Ramos (cell line): ENCODE results near the gene CDK4.

Experiments
- in situ Hi-C: fragments of 300-500 bp; cut with MboI; formaldehyde crosslinking; loops from one replicate; pipeline ENCODE4 v1.14.3; 2022; ENCODE audit warnings: low sequenced_read_pairs; ENCODE audit not compliant: unreplicated experiment

Gene CDK4

GRCh38 chr12:57772429-57773322 lies 20.6 kb upstream of the CDK4 start, which contains the start of gene EEF1AKMT3:
EEF1AKMT3 (plus strand) TSS chr12:57772614; CDS start chr12:57772725, 111 bp downstream.
- in situ Hi-C loops, result loop anchor here (25.0 kb wide), 1 partner anchor 535 kb away; the partner anchor contains the start of gene SHMT2

- in situ Hi-C loops, result loop anchor here (25.0 kb wide), 1 partner anchor 535 kb away; the partner anchor contains the start of gene SHMT2
Measured at GRCh38 chr12:57771873-57772428, 19.8 kb upstream of the CDK4 start, which contains the start of gene METTL1. METTL1 (minus strand) TSS chr12:57772105; CDS start chr12:57772083, 22 bp downstream.

GRCh38 chr12:57771236-57771872 lies 19.2 kb upstream of the CDK4 start:
- in situ Hi-C loops, result loop anchor here (25.0 kb wide), 1 partner anchor 534 kb away; the partner anchor contains the start of gene SHMT2

GRCh38 chr12:57770734-57771133 lies 18.6 kb upstream of the CDK4 start:
- in situ Hi-C loops, result loop anchor here (25.0 kb wide), 1 partner anchor 533 kb away; the partner anchor contains the start of gene SHMT2

- in situ Hi-C loops, result loop anchor here (25.0 kb wide), 1 partner anchor 532 kb away; the partner anchor contains the start of gene SHMT2
Measured at GRCh38 chr12:57769594-57769993, 17.5 kb upstream of the CDK4 start.

- in situ Hi-C loops, result loop anchor here (25.0 kb wide), 1 partner anchor 531 kb away; the partner anchor contains the start of gene SHMT2
Measured at GRCh38 chr12:57767876-57768275, 15.8 kb upstream of the CDK4 start.

- in situ Hi-C loops, result loop anchor here (25.0 kb wide), 1 partner anchor 530 kb away; the partner anchor contains the start of gene SHMT2
Measured at GRCh38 chr12:57767305-57767698, 15.2 kb upstream of the CDK4 start.

GRCh38 chr12:57766464-57767304 lies 14.6 kb upstream of the CDK4 start, which contains the start of gene CYP27B1:
CYP27B1 (minus strand) TSS chr12:57767078; CDS start chr12:57767041, 37 bp downstream.
- in situ Hi-C loops, result loop anchor here (25.0 kb wide), 1 partner anchor 529 kb away; the partner anchor contains the start of gene SHMT2

GRCh38 chr12:57765698-57766463 lies 13.8 kb upstream of the CDK4 start:
- in situ Hi-C loops, result loop anchor here (25.0 kb wide), 1 partner anchor 529 kb away; the partner anchor contains the start of gene SHMT2

GRCh38 chr12:57765003-57765697 lies 13.0 kb upstream of the CDK4 start:
- in situ Hi-C loops, result loop anchor here (25.0 kb wide), 1 partner anchor 528 kb away; the partner anchor contains the start of gene SHMT2

- in situ Hi-C loops, result loop anchor here (25.0 kb wide), 1 partner anchor 527 kb away; the partner anchor contains the start of gene SHMT2
Measured at GRCh38 chr12:57764662-57765002, 12.5 kb upstream of the CDK4 start.

GRCh38 chr12:57763881-57764661 lies 12.0 kb upstream of the CDK4 start:
- in situ Hi-C loops, result loop anchor here (25.0 kb wide), 1 partner anchor 527 kb away; the partner anchor contains the start of gene SHMT2

- in situ Hi-C loops, result loop anchor here (25.0 kb wide), 1 partner anchor 525 kb away; the partner anchor contains the start of gene SHMT2
Measured at GRCh38 chr12:57762463-57762862, 10.4 kb upstream of the CDK4 start.

GRCh38 chr12:57761391-57761998 lies 9.4 kb upstream of the CDK4 start:
- in situ Hi-C loops, result loop anchor here (25.0 kb wide), 1 partner anchor 524 kb away; the partner anchor contains the start of gene SHMT2

GRCh38 chr12:57760347-57760982 lies 8.4 kb upstream of the CDK4 start:
- in situ Hi-C loops, result loop anchor here (25.0 kb wide), 1 partner anchor 523 kb away; the partner anchor contains the start of gene SHMT2
